NCI-H2227 treated with DMSO at 0.1 percent for 48 hours (cell line): Measurements from ENCODE around the gene GBP2.
"Not testable (repeated sequence)": the region's sequence is repeated elsewhere in the genome, so short reads cannot be mapped to it uniquely, and the experiment has no call there.

Experiments used
- DNase-seq: peaks from one replicate; lab custom pipeline; 2025; lab: John Stamatoyannopoulos, UW

Gene GBP2, protein sequence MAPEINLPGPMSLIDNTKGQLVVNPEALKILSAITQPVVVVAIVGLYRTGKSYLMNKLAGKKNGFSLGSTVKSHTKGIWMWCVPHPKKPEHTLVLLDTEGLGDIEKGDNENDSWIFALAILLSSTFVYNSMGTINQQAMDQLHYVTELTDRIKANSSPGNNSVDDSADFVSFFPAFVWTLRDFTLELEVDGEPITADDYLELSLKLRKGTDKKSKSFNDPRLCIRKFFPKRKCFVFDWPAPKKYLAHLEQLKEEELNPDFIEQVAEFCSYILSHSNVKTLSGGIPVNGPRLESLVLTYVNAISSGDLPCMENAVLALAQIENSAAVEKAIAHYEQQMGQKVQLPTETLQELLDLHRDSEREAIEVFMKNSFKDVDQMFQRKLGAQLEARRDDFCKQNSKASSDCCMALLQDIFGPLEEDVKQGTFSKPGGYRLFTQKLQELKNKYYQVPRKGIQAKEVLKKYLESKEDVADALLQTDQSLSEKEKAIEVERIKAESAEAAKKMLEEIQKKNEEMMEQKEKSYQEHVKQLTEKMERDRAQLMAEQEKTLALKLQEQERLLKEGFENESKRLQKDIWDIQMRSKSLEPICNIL

DNA sequence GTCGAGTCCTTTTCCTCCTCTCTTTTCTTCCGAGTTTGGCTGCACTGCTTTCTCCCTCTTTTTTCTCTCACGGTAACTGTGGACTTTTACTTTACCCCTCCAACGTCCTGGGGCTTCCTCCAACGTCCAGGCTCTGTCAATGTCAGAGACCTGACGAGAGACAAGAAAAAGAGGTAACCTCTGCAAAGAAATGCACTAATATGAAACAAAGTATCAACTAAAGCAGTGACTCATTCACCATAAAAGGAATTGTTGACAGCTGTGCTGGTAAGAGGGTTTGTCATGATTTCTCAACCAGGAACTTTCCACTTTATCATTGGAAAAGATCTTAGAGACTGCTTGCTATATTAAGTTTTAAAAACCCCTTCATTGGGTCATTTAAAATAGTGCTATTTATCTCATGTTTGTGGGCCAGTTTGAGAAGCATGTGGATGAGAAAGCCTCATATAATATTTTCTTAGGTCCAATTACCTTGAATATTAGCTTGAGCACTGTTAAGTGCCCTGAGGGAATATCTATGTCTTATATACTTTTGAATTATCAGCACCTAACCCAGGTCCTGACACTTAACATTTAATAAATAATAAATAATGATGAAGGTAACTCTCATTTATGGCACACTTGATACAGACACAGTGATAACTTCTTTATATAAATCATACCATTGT is at the start of gene GBP2:
Gene GBP2, minus strand, starts transcription at position 202 of the 668 bp plus-strand sequence. CDS start 4,148 bp downstream, outside the sequence.
- DNase-seq: no peak

DNA sequence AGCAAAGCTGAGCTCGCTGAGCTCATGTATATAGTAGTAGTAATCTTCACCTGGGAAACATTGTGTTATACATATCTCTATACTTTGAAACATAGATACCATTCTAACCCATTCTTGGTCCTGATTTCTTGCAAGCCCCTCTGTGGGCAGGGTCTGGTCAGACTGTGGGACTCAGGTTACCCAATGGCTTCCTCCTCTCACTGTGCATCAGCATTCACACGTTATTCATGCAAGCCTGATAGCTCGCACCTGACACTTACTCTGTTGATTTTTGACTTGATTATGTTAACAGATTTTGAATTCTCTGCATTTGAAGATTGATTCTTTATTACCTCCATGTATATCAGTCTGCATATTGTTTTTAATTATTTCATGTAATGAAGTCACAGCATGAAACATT is 48.6 kb upstream of the GBP2 start:
- no peak for DNase-seq

DNA sequence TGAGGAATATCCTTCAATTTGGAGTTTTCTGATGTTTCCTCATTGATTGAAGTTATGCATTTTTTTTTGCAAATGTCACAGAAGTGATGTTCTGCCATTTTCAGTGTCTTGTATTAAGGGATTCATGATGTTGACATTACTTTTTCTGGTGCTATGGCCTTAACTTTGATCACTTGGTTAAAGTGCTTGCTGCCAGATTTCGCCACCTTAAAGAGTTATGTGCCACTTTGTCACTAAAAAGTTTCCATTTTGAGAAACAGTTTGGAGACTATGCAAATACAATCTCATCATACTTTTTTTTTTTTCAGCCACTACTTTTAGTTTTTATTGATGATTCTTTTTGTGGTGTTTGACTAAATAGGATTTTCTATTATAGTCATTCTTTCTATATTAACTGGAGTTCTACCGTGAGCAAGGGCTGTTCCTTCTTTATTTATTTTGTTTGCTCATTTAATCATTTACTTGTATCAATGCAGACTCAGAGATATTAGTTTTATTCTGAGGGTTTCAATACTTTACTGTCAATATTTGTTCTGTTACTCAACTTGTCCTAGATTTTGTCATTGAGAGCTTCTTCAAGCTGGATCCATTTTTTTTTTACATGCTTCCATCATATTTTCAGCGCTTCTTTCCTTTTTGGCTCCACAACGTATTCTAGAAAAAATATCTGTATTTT is 46.7 kb upstream of the GBP2 start:
- no peak for DNase-seq

DNA sequence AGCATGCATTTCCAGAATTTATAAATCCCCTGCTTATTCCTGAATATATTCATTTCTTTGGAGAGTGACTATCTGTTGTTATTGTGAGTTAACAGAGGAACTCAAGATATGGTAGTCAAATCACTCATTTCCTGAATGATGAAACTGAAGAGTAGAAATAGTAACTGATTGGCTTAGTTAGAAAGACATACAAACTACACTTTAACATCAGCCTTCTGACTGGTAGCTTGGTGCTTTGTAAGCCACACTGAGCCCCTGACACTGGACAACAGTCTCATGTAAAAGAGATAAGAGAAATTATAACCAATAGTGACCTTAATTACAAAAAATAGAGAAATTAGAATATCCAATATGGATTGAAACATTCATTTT is 45.1 kb upstream of the GBP2 start:
- no peak for DNase-seq

DNA sequence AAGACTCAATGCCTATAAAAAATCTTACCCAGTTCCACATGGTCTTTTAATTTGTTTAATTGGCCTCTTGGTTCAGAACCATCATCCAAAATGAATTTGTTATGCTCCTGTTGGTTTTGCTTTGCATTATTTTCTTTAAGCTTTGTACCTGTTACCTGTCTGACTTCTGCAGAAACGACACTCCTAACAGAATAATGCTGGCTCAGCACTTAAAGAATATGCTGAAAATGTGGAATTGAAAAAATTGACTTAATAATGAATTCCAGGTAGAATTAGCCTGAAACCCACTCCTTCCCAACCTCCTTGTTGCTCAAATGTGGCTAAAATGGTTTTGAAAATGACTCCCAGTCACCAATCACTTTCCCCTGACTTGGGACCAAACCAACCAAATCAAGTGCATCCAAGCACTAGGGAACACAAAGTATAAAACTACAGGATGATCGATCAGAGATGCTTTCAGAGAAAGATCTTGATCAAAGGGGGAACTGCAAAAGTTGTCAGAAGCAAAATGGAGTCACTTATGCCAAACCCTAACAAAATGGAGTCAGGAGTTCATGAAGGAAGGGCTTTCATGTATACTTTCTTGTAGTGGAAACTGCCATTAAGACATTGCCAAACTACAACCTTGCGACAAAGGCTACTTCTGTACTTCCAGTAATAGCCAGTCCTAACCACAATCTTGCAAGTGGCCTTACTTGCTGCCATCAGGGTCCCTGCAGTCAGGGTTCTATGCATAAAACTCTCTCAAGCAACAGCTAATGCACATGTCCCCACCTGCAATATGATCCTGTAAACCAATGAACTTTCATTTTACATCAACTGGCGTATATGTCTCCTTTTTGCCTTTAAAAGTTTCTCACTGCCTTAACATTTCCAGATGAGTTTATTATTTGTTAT is 44.5 kb upstream of the GBP2 start:
- DNase-seq: no peak

DNA sequence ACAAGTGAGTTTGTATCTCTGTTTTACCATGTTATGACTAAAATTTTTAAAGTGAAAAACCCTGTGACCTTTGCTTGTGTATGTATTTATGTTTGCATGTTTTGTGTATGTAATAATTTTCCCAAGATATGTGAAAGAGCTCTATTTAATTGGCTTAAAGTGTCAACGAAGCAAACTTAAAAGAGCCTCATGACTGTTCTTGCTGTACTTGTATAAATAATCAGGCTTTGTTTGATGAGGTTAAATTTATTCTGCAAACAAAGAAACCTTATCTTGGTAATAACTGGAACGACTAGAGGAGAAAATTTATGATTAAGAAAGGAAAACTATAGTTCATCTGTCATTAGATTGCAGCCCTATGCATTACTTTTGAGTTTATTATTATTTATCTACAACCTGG is 43.3 kb upstream of the GBP2 start:
- no peak for DNase-seq

DNA sequence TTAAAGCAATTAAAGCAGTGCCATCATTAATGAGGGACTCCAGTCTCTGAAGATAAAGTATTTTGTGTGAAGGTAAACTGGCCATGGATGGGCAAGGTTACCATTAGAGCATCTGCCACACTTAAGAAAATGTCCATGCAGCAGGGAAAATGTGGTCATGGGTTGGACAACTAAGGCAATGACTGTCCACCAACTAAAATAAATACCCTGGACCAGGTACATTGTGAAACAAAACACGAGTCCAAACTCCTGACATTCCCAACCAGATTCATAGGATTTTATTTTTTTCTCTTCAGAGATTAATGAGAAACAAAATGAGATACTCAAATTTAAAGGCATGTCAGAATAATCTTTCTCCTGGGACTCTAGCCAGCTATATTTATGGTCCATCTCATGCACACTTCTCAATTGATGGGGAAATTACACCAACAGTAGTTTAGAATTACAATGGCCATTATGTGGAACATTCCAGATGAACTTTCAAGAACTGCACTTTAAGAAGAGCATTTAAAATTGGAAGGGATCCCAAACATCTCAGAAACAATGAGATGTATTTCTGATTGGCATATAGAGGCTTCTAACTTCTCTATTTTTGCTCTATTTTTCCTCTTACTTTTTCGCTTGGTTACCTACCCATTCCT is 41.8 kb upstream of the GBP2 start:
- DNase-seq: no peak

DNA sequence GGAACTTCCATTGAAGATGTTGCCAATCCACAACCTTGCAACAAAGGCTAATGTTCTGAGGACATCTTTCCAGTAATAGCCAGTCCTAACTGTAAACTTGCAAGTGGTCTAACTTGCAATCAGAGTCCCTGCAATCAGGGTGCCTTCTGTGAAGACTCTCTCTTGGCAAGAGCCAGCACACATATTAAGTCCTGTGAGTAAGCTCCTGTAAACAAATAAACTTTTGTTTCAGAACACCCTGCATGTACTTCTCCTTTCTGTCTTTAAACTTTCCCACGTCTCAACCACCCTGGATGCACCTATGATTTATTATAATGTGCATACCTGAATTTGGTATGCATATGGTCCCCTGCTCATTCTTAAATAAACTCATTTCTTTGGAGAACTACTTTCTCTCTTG is 40.8 kb upstream of the GBP2 start:
- DNase-seq: no peak

DNA sequence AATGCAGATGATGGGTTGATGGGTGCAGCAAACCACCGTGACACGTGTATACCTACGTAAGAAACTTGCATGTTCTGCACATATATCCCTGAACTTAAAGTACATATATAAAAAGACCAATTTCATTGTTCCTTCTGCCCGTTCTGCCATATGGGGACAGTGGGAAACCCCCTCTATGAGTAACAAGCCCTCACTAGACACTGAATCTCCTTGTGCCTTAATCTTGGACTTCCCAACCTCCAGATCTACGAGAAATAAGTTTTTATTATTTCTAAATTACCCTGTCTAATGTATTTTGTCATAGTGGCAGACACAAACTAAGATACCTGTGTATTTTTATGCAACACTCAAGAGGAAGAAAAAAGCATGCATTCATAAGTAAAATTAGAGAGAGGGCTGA is 39.9 kb upstream of the GBP2 start:
- no peak for DNase-seq

DNA sequence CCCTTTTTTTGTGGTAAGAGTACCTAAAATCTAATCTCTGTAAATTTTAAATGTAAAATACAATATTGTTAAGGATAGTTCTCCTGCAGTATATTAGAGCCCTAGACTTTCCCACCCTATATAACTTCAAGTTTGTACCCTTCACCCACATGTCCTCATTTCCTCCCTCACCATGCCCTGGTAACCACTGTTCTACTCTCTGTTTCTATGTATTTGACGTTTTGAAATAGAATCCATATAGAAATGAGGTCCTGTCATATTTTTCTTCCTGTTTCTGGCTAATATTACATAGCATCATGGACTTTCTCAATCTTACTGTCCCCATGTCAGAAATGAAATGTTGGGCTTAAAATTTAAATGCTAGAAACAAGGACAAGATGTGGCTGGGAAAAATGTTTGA is 25.1 kb upstream of the GBP2 start:
- DNase-seq: no peak

DNA sequence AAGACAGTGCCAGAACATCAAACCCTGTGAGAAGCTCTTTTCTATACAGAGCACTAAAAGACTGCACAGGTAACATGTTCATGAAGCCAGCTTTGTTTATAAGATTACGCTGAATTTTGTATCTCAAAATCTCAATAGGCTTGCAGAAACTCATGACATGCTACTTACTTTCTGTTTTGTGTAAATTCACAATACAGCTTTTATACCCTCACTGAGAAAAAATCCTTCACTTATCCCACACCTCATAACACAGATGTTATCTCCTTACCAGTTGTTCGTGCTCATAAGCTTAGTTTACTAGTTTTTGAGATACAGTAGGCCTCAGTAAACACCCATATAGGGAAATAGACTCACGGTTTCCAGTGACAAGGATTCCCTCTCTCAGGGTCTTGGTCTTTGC is 24.1 kb upstream of the GBP2 start:
- no peak for DNase-seq

DNA sequence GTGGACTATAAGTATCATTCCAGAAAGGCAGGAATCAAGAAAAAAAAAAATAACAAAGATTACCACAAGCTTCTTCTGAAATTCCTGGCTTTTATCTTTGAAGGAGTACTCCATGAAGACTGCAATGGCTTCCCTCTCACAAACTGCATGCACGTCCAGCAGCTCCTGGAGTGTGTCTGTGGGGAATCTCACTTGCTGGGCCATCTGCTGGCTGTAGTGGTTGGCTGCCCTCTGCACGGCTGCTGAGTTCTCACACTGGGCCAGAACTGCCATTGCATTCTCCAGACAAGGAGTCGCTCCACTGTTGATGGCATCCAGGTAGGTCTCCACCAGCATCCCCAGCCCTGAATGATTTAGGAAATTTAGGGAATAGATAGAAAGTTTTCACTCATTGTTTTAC is 23.3 kb upstream of the GBP2 start:
- no peak for DNase-seq

DNA sequence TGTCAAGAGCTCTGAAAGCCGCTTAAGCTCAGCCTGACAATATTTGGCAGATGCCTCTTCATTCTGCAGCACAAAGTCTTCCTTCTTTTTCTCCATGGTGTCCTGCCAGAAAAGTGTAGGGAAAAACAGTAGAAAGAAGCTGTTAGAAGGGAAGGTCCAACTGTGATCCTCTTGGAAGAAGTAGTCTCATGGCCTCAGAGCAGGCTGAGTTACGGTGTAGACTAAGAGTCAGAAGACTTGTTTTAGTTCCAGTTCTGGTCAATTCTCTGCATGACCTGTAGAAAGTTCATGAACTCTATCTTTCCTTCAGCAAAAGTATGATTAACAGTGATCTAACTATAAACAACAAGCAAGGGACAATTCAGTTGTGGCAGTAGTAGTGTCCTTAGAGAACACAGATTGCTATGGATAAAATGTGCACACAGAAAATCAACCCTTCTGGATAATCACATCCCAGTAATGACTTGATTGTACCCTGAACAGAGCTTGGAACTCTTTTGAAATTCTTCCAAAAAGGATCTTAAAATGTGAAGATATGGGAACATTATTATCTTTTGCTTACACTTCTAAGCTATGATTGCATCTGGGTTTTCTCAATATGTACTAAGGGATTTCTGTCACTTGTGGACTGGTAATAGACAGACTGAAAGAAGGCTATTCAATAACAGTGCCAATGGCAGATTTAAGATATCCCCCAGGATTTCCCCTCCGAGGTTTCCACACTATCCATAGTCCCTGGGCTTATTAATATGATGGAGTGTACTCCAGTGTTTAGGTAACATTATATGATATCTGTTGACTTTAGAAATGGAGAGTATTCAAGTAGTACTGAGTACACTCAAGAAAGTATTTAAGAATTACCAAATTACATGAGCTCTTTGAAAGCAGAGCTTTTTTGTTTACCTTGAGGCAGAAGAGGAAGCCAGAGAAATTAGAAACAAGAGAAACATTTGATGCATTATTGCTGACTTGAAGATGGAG is 22.1 kb upstream of the GBP2 start:
- DNase-seq: no peak

DNA sequence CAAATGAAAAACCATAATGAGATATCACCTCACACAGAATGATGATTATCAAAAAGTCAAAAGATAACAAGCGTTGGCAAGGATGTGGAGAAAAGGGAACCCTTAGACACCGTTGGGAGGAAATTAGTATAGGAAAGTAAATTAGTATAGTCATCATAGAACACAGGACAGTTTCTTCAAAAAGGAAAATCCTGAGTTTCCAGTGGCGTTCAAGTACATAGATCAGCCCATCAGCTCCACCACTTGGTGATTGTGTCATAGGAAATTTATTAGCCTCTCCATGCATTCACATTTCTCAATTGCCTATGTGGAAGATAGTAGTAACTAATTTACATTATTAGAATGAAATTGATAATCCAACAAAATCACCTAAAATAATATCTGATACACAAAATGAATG is 20.8 kb upstream of the GBP2 start:
- DNase-seq: no peak

DNA sequence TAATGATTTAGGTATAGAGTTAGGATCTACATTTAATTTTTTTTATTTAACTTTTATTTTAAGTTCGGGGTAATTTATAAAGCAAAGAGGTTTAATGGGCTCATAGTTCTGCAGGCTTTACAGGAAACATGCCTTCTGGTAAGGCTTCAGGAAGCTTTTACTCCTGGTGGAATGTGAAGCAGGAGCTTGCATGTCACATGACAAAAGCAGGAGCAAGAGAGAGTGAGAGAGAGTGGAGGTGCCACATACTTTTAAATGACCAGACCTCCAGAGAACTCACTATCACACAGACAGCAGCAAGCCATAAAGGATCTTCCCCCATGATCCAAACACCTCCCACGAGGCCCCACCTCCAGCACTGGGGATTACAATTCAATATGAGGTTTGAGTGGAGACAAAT is 17.6 kb upstream of the GBP2 start:
- DNase-seq: no peak

DNA sequence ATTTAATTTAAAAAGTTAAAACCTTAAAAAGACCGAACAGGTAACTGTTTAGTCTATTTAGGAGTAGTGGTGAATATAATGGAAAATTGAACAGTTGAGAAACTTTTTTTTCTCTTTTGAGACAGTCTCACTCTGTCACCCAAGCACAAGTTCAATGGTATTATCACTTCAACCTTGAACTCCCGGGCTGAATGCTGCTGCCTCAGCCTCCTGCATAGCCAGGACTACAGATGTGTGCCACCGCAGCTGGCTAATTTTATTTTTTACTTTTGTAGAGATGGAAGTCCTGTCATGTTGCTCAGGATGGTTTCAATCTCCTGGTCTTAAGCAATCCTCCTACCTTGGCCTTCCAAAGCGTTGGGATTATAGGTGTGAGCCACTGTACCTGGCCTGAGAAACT is 16.2 kb upstream of the GBP2 start:
- DNase-seq: no peak

DNA sequence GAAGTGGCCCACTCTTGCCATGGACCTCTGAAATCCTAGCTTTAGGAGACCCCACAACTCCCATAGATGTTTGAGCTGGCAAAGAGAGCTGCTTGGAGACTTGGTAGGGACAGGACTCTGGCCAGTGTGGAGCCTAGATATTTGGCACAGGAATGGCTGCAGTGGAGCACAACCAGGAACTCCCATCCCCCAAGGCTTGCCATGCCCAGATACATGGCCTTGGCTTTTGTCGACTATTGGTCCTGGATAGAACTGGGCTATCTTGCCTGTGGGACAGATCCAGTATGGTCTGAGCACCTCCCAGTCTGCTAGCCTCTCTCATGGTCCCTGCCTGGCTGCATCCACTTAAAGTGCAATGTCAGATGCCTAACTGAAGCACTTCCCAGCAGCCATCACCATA is 7.8 kb upstream of the GBP2 start:
- no peak for DNase-seq

DNA sequence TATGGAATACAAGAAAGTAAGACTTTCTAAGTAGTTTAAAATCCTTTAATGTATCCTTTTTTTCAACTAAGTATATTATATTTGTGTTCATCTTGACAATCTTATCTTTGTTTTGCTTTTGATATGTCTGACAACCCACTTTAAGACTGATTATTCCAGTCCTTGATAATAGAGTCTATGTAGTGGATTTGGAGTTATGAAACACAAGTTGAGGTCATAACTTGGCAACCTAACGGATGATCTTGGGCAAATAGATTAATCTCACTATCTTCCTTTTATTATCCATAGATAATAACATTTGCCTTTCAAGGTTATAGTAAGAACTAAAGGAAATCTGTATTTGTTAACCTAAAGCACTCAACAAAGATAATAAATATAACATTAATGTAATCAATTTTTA is 4.8 kb upstream of the GBP2 start:
- no peak for DNase-seq

DNA sequence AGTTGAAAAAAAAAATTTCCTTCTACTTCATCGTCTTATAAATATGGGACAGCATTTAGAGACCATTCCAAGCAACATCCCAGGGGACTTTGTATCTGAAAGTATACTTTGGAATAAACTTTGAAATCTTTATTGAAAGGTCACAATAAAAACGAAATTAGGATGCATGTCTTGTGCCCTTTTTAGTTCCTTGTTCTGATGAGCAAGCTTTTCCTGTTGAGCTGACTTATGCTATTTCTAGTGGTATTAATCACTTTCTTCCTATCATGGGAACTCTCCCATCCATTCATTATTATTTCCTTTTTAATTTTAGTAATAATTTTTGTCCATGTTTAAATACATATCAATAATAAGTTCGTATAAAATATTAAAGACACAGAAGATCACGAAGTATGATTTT is 4.0 kb upstream of the GBP2 start:
- no peak for DNase-seq

DNA sequence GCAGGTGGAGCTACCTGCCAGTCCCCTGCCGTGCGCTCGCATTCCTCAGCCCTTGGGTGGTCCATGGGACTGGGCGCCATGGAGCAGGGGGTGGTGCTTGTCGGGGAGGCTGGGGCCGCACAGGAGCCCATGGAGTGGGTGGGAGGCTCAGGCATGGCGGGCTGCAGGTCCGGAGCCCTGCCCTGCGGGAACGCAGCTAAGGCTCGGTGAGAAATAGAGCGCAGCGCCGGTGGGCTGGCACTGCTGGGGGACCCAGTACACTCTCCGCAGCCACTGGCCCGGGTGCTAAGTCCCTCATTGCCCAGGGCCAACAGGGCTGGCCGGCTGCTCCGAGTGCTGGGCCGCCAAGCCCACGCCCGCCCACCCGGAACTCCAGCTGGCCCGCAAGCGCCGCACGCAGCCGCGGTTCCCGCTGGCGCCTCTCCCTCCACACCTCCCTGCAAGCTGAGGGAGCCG is 2.1 kb upstream of the GBP2 start:
- not testable (repeated sequence) for DNase-seq
